ENCODE data around the gene PLCL2.

DNA sequence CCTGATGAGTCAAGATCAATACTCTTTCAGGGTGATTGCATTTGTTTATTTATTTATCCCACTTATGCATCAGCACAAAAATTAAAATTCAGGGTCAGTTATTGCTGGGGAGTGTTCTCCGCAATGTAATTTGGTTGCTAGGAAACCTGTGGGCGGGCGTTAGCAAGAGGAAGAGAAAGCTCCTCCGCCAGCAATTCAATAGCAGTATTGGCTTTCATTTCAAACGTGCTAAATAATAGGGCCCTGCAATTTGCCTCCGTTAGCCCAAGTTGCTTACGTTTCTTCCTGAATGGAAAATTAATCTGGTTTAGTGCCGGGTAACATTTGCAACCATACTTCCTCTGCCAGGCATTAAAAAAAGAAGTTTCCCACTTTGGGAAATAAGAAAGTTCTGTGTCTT, 35.5 kb upstream of the PLCL2 start:
- TF ChIP-seq POLR2A (IDR thresholded peaks at IDR 0.05): no peak
- TF ChIP-seq, protein P1, sequence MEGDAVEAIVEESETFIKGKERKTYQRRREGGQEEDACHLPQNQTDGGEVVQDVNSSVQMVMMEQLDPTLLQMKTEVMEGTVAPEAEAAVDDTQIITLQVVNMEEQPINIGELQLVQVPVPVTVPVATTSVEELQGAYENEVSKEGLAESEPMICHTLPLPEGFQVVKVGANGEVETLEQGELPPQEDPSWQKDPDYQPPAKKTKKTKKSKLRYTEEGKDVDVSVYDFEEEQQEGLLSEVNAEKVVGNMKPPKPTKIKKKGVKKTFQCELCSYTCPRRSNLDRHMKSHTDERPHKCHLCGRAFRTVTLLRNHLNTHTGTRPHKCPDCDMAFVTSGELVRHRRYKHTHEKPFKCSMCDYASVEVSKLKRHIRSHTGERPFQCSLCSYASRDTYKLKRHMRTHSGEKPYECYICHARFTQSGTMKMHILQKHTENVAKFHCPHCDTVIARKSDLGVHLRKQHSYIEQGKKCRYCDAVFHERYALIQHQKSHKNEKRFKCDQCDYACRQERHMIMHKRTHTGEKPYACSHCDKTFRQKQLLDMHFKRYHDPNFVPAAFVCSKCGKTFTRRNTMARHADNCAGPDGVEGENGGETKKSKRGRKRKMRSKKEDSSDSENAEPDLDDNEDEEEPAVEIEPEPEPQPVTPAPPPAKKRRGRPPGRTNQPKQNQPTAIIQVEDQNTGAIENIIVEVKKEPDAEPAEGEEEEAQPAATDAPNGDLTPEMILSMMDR (IDR thresholded peaks at IDR 0.05): no peak
- no peak for TF ChIP-seq EP300 (IDR thresholded peaks at IDR 0.05)

Data from ovary (tissue), 3 donors.